Hepatocyte (in vitro differentiated cells): Measurements from ENCODE around the gene ADAM10.

Experiments used
- CTCF ChIP-seq: fragments of 200-600 bp; sonication (generic); IDR thresholded peaks from 2 replicates; pipeline ENCODE4 v1.5.1; 2016; ENCODE audit warnings: antibody characterized with exemption, mild to moderate bottlenecking; ENCODE audit not compliant: poor library complexity
- EZH2phosphoT487 ChIP-seq: fragments of 200-600 bp; sonication (generic); IDR thresholded peaks from one replicate; pipeline ENCODE4 v1.6.1; 2018; ENCODE audit warnings: antibody characterized with exemption, mild to moderate bottlenecking, low read depth, moderate library complexity; ENCODE audit not compliant: unreplicated experiment, severe bottlenecking

DNA sequence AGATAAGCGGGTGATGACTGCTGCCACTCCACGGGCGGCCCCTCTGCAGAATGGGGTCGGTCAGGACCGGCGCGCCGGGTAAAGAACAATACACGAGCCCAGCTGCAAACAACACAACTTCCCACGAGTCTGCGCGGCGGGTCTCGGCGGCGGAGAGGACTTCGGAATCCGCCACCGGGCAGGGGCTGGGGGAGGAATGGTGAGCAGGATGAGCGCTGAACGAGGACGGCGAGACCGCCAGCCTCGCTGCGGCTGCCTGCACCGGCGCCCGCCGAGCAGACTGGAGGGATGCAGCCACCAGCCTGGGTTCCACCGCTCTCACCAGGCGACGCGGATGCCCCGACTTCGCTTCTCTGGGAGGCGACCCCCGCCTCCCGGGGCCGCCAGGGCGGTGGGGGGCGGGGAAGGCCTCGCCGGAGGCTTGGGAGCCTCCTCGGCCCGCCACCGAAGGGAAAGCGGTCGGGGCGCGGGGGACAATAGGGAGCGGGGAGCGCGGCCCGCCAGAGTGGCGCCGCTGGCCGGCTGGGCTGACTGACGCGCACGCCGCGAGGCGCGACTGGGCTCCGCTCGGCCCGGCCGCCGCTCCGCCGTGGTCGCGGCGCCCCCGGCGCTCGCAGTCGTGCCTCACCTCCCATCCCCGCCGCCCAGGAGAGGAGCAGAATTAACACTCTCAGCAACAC is 515 bp downstream of the ADAM10 start:
- TF ChIP-seq CTCF (no peak), EZH2phosphoT487 (no peak)
